ENCODE measurements around the gene CDH5. TPM values are rescaled to one million over a fixed set of nuclear protein-coding genes. Genes with fewer than 3 reads are reported as not detected.
A peak's percentile ranks its signal among the peaks of the same experiment; 100 is the strongest.
"Not testable (repeated sequence)": the region's sequence is repeated elsewhere in the genome, so short reads cannot be mapped to it uniquely, and the experiment has no call there.

CDH5 gene
- total and polyA plus RNA-seq, 2 experiments from 2014 or later = not detected

GRCh38 chr16:66324815-66325515 lies 41.5 kb upstream of the CDH5 start:
- in situ Hi-C loops (cut with MboI) = no loop called here
- no peaks in the 10 kb centered on the region for H4K20me1 ChIP-seq (ENCODE audit: insufficient read depth)

GRCh38 chr16:66325717-66326376 lies 40.6 kb upstream of the CDH5 start:
- Histone ChIP-seq H3K4me3 (no peak overlapping the region), H3K27me3 (replicated peaks; ENCODE audit: insufficient read depth) (peaks cover 14% of the 10 kb centered on the region), H4K20me1 (ENCODE audit: insufficient read depth) (no peaks in the 10 kb centered on the region), H3K36me3 (ENCODE audit: low read depth) (no peaks in the 10 kb centered on the region), H3K9ac (no peak overlapping the region), H3F3A (ENCODE audit: insufficient read depth) (no peaks in the 10 kb centered on the region), H3K4me1 (ENCODE audit: insufficient read depth) (no peaks in the 10 kb centered on the region), H3K79me2 (ENCODE audit: insufficient read depth) (no peaks in the 10 kb centered on the region), H3K4me2 (ENCODE audit: unreplicated experiment) (no peak overlapping the region), H3K9me2 (ENCODE audit: insufficient read depth) (no peaks in the 10 kb centered on the region), H3K27ac (no peak overlapping the region), H3K9me3 (ENCODE audit: low read depth) (no peaks in the 10 kb centered on the region), H2AFZ (no peak overlapping the region)
- WGBS, 2 experiments (ENCODE audit: low coverage in 1 of 2, low lambda C conversion rate in 2 of 2, missing lambda C conversion rate in 2 of 2) = 72 to 75% methylated on average over 8 of the region's 8 CpGs
- TF ChIP-seq EZH2 (IDR thresholded peaks at IDR 0.05; ENCODE audit: insufficient read depth, poor library complexity, severe bottlenecking) (no peak), EZH2phosphoT487 (IDR thresholded peaks at IDR 0.05; ENCODE audit: insufficient read depth, low read depth) (no peak)
- no peak for DNase-seq
- in situ Hi-C loops (cut with MboI) = no loop called here

More at GRCh38 chr16:66324815-66325515, 41.5 kb upstream of the CDH5 start:
- Histone ChIP-seq H3K4me1 (ENCODE audit: insufficient read depth) (no peaks in the 10 kb centered on the region), H3K27ac (no peak overlapping the region), H2AFZ (no peak overlapping the region), H3K9ac (no peak overlapping the region), H3F3A (ENCODE audit: insufficient read depth) (no peaks in the 10 kb centered on the region), H3K4me2 (ENCODE audit: unreplicated experiment) (no peak overlapping the region), H3K9me3 (ENCODE audit: low read depth) (no peaks in the 10 kb centered on the region), H3K27me3 (replicated peaks; ENCODE audit: insufficient read depth) (peaks cover 14% of the 10 kb centered on the region), H3K4me3 (no peak overlapping the region), H3K9me2 (ENCODE audit: insufficient read depth) (no peaks in the 10 kb centered on the region), H3K36me3 (ENCODE audit: low read depth) (no peaks in the 10 kb centered on the region), H3K79me2 (ENCODE audit: insufficient read depth) (no peaks in the 10 kb centered on the region)
- peak; percentile 53 for DNase-seq
- no peak for TF ChIP-seq EZH2 (IDR thresholded peaks at IDR 0.05; ENCODE audit: insufficient read depth, poor library complexity, severe bottlenecking)
- no peak for TF ChIP-seq EZH2phosphoT487 (IDR thresholded peaks at IDR 0.05; ENCODE audit: insufficient read depth, low read depth)
- 59 to 68% methylated on average over 11 of the region's 11 CpGs for WGBS, 2 experiments (ENCODE audit: low coverage in 1 of 2, low lambda C conversion rate in 2 of 2, missing lambda C conversion rate in 2 of 2)

GRCh38 chr16:66326991-66327513 lies 39.4 kb upstream of the CDH5 start:
- no peaks in the 10 kb centered on the region for H3K4me1 ChIP-seq (ENCODE audit: insufficient read depth)
- 48 to 58% methylated on average over 16 to 17 of the region's 17 CpGs for WGBS, 2 experiments (ENCODE audit: low coverage in 1 of 2, low lambda C conversion rate in 2 of 2, missing lambda C conversion rate in 2 of 2)
- in situ Hi-C loops (cut with MboI) = no loop called here
- no peaks in the 10 kb centered on the region for H3F3A ChIP-seq (ENCODE audit: insufficient read depth)
- TF ChIP-seq EZH2 (IDR thresholded peaks at IDR 0.05; ENCODE audit: insufficient read depth, poor library complexity, severe bottlenecking) (no peak), EZH2phosphoT487 (IDR thresholded peaks at IDR 0.05; ENCODE audit: insufficient read depth, low read depth) (no peak)
- no peak overlapping the region for H3K27ac ChIP-seq
- H2AFZ ChIP-seq = no peak overlapping the region
- no peaks in the 10 kb centered on the region for H3K9me3 ChIP-seq (ENCODE audit: low read depth)
- DNase-seq = no peak
- peaks cover 7% of the 10 kb centered on the region; the same call in 1 of the 2 replicates for H3K27me3 ChIP-seq (replicated peaks; ENCODE audit: insufficient read depth)
- H3K79me2 ChIP-seq (ENCODE audit: insufficient read depth) = no peaks in the 10 kb centered on the region
- no peak overlapping the region for H3K9ac ChIP-seq
- no peaks in the 10 kb centered on the region for H4K20me1 ChIP-seq (ENCODE audit: insufficient read depth)
- no peaks in the 10 kb centered on the region for H3K36me3 ChIP-seq (ENCODE audit: low read depth)
- no peak overlapping the region for H3K4me3 ChIP-seq
- H3K4me2 ChIP-seq (ENCODE audit: unreplicated experiment) = no peak overlapping the region
- no peaks in the 10 kb centered on the region for H3K9me2 ChIP-seq (ENCODE audit: insufficient read depth)

- in situ Hi-C loops (cut with MboI) = no loop called here
- 79 to 81% methylated on average over 11 of the region's 11 CpGs for WGBS, 2 experiments (ENCODE audit: low coverage in 1 of 2, low lambda C conversion rate in 2 of 2, missing lambda C conversion rate in 2 of 2)
- no peak for TF ChIP-seq EZH2 (IDR thresholded peaks at IDR 0.05; ENCODE audit: insufficient read depth, poor library complexity, severe bottlenecking)
Measured at GRCh38 chr16:66328282-66328681, 38.2 kb upstream of the CDH5 start.

GRCh38 chr16:66331464-66331863 lies 35.0 kb upstream of the CDH5 start:
- H2AFZ ChIP-seq; H3K9me3 ChIP-seq (ENCODE audit: low read depth); H3K27ac ChIP-seq; DNase-seq; H3K79me2 ChIP-seq (ENCODE audit: insufficient read depth); H3K4me2 ChIP-seq (ENCODE audit: unreplicated experiment); H3K4me1 ChIP-seq (ENCODE audit: insufficient read depth); H3K4me3 ChIP-seq; H3K9me2 ChIP-seq (ENCODE audit: insufficient read depth); H3K36me3 ChIP-seq (ENCODE audit: low read depth); H4K20me1 ChIP-seq (ENCODE audit: insufficient read depth); H3K9ac ChIP-seq; H3F3A ChIP-seq (ENCODE audit: insufficient read depth); in situ Hi-C loops (cut with MboI): not testable (repeated sequence)
- WGBS, 2 experiments (ENCODE audit: low coverage in 1 of 2, low lambda C conversion rate in 2 of 2, missing lambda C conversion rate in 2 of 2) = 52 to 60% methylated on average over 2 of the region's 2 CpGs
- peaks cover 25% of the 10 kb centered on the region for H3K27me3 ChIP-seq (replicated peaks; ENCODE audit: insufficient read depth)

More at GRCh38 chr16:66328282-66328681, 38.2 kb upstream of the CDH5 start:
- Histone ChIP-seq H3K27me3 (replicated peaks; ENCODE audit: insufficient read depth) (peaks cover 10% of the 10 kb centered on the region), H3K36me3 (ENCODE audit: low read depth) (no peaks in the 10 kb centered on the region), H3K79me2 (ENCODE audit: insufficient read depth) (no peaks in the 10 kb centered on the region), H3K4me3 (no peak overlapping the region), H4K20me1 (ENCODE audit: insufficient read depth) (no peaks in the 10 kb centered on the region), H3K4me1 (ENCODE audit: insufficient read depth) (no peaks in the 10 kb centered on the region), H3K9me2 (ENCODE audit: insufficient read depth) (no peaks in the 10 kb centered on the region), H3K27ac (no peak overlapping the region), H3F3A (ENCODE audit: insufficient read depth) (no peaks in the 10 kb centered on the region), H3K9me3 (ENCODE audit: low read depth) (no peaks in the 10 kb centered on the region), H3K4me2 (ENCODE audit: unreplicated experiment) (no peak overlapping the region), H2AFZ (no peak overlapping the region), H3K9ac (no peak overlapping the region)
- no peak for DNase-seq
